ENCODE results near the gene SPAG16. TPM values are rescaled to one million over a fixed set of nuclear protein-coding genes. Genes with fewer than 3 reads are reported as not detected.

The SPAG16 gene
- total RNA-seq, 4 donors from 2014 or later: 34.1 to 59.3 (median 46.8) TPM

GRCh38 chr2:213316001-213316735 lies 31.9 kb downstream of the SPAG16 start:
- Histone ChIP-seq H3K27me3 (no peaks in the 10 kb centered on the region), H3K9me3 (no peaks in the 10 kb centered on the region), H3K27ac (no peak overlapping the region), H3K4me3 (replicated peaks in 1 of 3) (no peak overlapping the region), H3K4me1 (no peaks in the 10 kb centered on the region), H3K36me3 (peaks cover 0 to 2% of the 10 kb centered on the region in 2 donors)
- no peak for DNase-seq
- TF ChIP-seq, protein P1, sequence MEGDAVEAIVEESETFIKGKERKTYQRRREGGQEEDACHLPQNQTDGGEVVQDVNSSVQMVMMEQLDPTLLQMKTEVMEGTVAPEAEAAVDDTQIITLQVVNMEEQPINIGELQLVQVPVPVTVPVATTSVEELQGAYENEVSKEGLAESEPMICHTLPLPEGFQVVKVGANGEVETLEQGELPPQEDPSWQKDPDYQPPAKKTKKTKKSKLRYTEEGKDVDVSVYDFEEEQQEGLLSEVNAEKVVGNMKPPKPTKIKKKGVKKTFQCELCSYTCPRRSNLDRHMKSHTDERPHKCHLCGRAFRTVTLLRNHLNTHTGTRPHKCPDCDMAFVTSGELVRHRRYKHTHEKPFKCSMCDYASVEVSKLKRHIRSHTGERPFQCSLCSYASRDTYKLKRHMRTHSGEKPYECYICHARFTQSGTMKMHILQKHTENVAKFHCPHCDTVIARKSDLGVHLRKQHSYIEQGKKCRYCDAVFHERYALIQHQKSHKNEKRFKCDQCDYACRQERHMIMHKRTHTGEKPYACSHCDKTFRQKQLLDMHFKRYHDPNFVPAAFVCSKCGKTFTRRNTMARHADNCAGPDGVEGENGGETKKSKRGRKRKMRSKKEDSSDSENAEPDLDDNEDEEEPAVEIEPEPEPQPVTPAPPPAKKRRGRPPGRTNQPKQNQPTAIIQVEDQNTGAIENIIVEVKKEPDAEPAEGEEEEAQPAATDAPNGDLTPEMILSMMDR (IDR thresholded peaks at IDR 0.05): no peak
- no peak for TF ChIP-seq POLR2A (IDR thresholded peaks at IDR 0.05)
- intact Hi-C loops (cut with DNase I): no loop called here
- WGBS, 2 donors: 91 to 94% methylated on average over 3 of the region's 3 CpGs

DNA sequence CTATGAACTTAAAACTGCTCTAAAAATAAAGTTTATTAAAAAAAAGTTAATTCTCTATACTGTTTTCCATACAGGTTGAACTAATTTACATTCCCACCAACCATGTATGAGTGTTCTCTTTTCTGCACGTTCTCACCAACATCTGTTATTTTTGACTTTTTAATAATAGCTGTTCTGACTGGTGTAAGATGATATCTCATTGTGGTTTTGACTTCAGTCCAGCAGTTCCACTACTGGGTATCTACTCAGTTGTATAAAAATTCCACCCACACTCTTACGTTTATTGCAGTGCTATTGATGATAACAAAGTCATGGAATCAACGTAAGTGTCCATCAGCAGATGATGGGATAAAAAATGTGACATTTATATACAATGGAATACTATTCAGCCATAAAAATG lies 33.7 kb downstream of the SPAG16 start:
- Histone ChIP-seq H3K4me1 (no peaks in the 10 kb centered on the region), H3K4me3 (replicated peaks in 1 of 3) (no peak overlapping the region), H3K9me3 (no peaks in the 10 kb centered on the region), H3K27me3 (no peaks in the 10 kb centered on the region), H3K27ac (no peak overlapping the region), H3K36me3 (peaks cover 0 to 2% of the 10 kb centered on the region in 2 donors)
- intact Hi-C loops (cut with DNase I): no loop called here
- 85 to 90% methylated on average over 3 of the region's 3 CpGs for WGBS, 2 donors
- DNase-seq: no peak
- TF ChIP-seq POLR2A (IDR thresholded peaks at IDR 0.05): no peak
- TF ChIP-seq, protein P1 (IDR thresholded peaks at IDR 0.05): no peak

DNA sequence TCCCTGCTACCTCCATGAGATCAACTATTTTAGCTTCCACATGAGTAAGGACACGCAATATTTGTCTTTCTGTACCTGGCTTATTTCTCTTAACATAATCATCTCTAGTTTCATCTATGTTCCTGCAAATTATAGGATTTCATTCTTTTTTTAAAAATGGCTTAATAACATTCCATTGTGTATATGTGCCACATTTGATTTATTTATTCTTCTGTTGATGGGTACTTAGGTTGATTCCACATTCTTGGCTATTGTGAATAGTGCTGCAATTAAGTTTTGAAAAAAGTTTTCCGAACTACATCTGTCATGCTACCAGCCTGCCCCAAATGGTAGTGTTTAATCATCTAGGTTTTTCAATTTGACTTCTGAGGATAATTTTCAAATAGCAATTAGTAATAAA lies 36.3 kb downstream of the SPAG16 start:
- Histone ChIP-seq H3K4me1 (no peaks in the 10 kb centered on the region), H3K4me3 (replicated peaks in 1 of 3) (no peak overlapping the region), H3K27ac (no peak overlapping the region), H3K9me3 (no peaks in the 10 kb centered on the region), H3K27me3 (no peaks in the 10 kb centered on the region), H3K36me3 (peaks cover 0 to 2% of the 10 kb centered on the region in 2 donors)
- WGBS, 2 donors: 96% methylated on average over 2 of the region's 2 CpGs
- intact Hi-C loops (cut with DNase I): no loop called here
- no peak for TF ChIP-seq POLR2A (IDR thresholded peaks at IDR 0.05)
- TF ChIP-seq, protein P1 (IDR thresholded peaks at IDR 0.05): no peak
- DNase-seq: no peak

DNA sequence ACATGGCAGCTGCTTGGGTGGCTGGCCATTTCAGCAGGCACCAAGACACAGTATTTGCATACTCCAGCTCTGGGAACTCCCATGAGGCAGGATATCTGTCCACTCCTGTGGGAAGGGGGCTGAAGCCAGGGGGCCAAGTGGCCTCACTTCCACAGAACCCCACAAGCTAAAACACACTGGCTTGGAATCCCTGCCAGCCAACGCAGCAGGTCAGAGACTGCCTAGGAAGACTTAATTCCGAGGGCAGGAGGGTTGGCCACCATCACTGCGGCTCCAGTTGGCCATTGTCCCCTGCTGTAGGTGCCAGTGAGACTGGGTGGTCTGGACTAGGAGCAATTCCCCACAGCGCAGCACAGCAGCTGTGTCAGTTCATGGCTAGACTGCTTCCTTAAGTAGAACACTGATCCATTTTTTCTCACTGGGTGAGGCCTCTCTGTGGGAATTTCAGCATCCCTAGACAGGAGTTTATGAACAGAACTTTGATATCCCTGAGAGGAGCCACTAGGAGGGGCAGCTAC lies 52.0 kb downstream of the SPAG16 start:
- intact Hi-C loops (cut with DNase I): no loop called here
- Histone ChIP-seq H3K4me3 (replicated peaks in 1 of 3) (no peak overlapping the region), H3K9me3 (no peaks in the 10 kb centered on the region), H3K36me3 (no peaks in the 10 kb centered on the region), H3K4me1 (no peaks in the 10 kb centered on the region), H3K27me3 (no peaks in the 10 kb centered on the region), H3K27ac (no peak overlapping the region)
- WGBS, 2 donors: 100% methylated on average over 4 of the region's 4 CpGs
- DNase-seq: no peak
- TF ChIP-seq, protein P1 (IDR thresholded peaks at IDR 0.05): no peak
- TF ChIP-seq POLR2A (IDR thresholded peaks at IDR 0.05): no peak

- DNase-seq: no peak
- Histone ChIP-seq H3K27ac (no peak overlapping the region), H3K36me3 (no peaks in the 10 kb centered on the region), H3K4me3 (replicated peaks in 1 of 3) (no peak overlapping the region), H3K9me3 (no peaks in the 10 kb centered on the region), H3K27me3 (no peaks in the 10 kb centered on the region), H3K4me1 (no peaks in the 10 kb centered on the region)
- intact Hi-C loops (cut with DNase I): no loop called here
- WGBS, 2 donors: 94 to 96% methylated on average over 2 of the region's 2 CpGs
- no peak for TF ChIP-seq POLR2A (IDR thresholded peaks at IDR 0.05)
- TF ChIP-seq, protein P1 (IDR thresholded peaks at IDR 0.05): no peak
Measured at GRCh38 chr2:213353419-213353818, 69.2 kb downstream of the SPAG16 start.
